IPS-20b (cell line): Measurements from ENCODE around the gene XRCC1.

Source experiments
- H3K27ac ChIP-seq: one replicate; pipeline ENCODE4 v1.5.1; 2013; ENCODE audit warnings: low read length
- H3K27me3 ChIP-seq: 2 replicates; pipeline ENCODE4 v1.6.1; 2013; ENCODE audit warnings: mild to moderate bottlenecking, low read length, inconsistent platforms; ENCODE audit not compliant: insufficient read depth
- H3K36me3 ChIP-seq: 2 replicates; pipeline ENCODE4 v1.6.1; 2013; ENCODE audit warnings: low read depth, mild to moderate bottlenecking, inconsistent platforms, low read length, moderate library complexity; ENCODE audit not compliant: insufficient read depth
- H3K4me1 ChIP-seq: 2 replicates; pipeline ENCODE4 v1.6.1; 2013; ENCODE audit warnings: mild to moderate bottlenecking, control low read depth, inconsistent platforms, low read length, moderate library complexity; ENCODE audit not compliant: insufficient read depth
- H3K4me3 ChIP-seq: 2 replicates; pipeline ENCODE4 v1.5.1; 2013; ENCODE audit warnings: mild to moderate bottlenecking, low read length, inconsistent platforms
- H3K9ac ChIP-seq: 2 replicates; pipeline ENCODE4 v1.6.1; 2013; ENCODE audit warnings: low read depth, mild to moderate bottlenecking, inconsistent platforms, low read length, moderate library complexity
- H3K9me3 ChIP-seq: 2 replicates; pipeline ENCODE4 v1.6.1; 2013; ENCODE audit warnings: mild to moderate bottlenecking, low read depth, low read length, inconsistent platforms; ENCODE audit not compliant: insufficient read depth

XRCC1 gene

DNA sequence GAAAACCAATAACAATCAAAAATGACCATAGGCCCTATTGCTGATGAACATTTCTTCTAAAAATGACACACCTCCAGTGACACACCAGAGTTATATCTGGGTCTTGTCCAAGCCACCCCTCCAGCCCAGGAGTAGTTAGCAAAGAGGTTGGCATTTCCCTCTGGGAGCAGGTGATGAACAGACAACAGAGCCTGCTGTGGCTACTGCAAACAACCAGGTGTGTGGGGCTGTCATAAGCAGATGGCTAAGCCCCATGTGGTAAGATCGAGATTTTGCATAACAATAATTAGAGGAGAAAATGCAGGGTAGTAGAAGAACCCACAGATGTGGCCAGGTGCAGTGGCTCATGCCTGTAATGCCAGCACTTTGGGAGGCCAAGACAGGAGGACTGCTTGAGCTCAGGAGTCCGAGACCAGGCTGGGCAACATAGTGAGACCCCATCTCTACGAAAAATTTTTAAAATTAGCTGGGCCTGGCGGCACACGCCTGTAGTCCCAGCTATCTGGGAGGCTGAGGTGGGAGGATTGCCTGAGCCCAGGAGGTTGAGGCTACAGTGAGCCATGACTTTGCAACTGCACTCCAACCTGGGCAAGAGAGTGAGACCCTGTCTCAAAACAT is 5.0 kb downstream of the XRCC1 start:
- peak overlapping the region; percentile 21; the same call in 1 of the 2 replicates for H3K4me3 ChIP-seq
- H3K27me3 ChIP-seq, result no peaks in the 10 kb centered on the region
- H3K4me1 ChIP-seq, result peaks cover 9% of the 10 kb centered on the region
- 0 out of 2 replicates have a peak, but pooled peaks cover 11% of the 10 kb centered on the region for H3K36me3 ChIP-seq
- H3K9ac ChIP-seq, result peak overlapping the region; percentile 43; the same call in 1 of the 2 replicates
- no peak overlapping the region for H3K27ac ChIP-seq
- H3K9me3 ChIP-seq, result no peaks in the 10 kb centered on the region

DNA sequence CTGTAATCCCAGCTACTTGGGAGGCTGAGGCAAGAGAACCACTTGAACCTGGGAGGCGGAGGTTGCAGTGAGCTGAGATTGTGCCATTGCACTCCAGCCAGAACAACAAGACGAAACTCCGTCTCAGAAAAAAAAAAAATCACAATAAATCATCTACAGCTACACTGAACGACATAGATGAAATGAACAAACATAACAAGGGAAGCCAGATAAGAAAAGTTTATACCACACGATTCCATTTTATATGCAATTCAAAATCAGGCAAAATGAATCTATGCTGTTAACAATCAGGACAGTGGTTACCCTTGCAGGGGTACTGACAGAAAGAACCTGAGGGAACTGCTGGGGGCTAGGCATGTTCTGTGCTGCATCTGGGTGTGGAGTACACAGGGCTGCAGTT is 5.7 kb downstream of the XRCC1 start:
- Histone ChIP-seq H3K4me1 (peaks cover 7% of the 10 kb centered on the region), H3K27me3 (no peaks in the 10 kb centered on the region), H3K4me3 (no peak overlapping the region; the same call in 1 of the 2 replicates), H3K9me3 (no peaks in the 10 kb centered on the region), H3K9ac (peak overlapping the region; percentile 43; the same call in 1 of the 2 replicates), H3K27ac (no peak overlapping the region), H3K36me3 (0 out of 2 replicates have a peak, but pooled peaks cover 11% of the 10 kb centered on the region)

DNA sequence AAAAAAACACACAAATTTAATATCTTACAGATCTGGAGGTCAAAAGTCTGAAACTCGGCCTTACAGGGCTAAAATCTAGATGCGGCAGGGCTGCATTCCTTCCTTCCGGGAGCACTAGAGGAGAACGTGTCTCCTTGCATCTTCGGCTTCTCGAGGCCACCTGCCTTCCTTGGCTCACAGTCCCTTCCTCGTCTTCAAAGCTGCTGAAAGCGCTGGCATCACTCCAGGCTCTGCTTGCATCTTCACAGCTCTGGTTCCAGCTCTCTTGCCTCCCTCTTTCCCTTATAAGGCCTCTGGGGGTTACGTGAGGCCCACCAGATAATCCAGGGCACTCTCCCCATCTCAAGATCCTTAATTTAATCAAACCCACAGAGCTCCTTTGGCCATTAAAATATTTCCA is 10.5 kb downstream of the XRCC1 start:
- Histone ChIP-seq H3K27ac (no peak overlapping the region), H3K4me1 (peaks cover 2% of the 10 kb centered on the region; the same call in 1 of the 2 replicates), H3K27me3 (no peaks in the 10 kb centered on the region), H3K9ac (no peak overlapping the region), H3K4me3 (no peak overlapping the region), H3K36me3 (peaks cover 18% of the 10 kb centered on the region; the same call in 1 of the 2 replicates), H3K9me3 (no peaks in the 10 kb centered on the region)

DNA sequence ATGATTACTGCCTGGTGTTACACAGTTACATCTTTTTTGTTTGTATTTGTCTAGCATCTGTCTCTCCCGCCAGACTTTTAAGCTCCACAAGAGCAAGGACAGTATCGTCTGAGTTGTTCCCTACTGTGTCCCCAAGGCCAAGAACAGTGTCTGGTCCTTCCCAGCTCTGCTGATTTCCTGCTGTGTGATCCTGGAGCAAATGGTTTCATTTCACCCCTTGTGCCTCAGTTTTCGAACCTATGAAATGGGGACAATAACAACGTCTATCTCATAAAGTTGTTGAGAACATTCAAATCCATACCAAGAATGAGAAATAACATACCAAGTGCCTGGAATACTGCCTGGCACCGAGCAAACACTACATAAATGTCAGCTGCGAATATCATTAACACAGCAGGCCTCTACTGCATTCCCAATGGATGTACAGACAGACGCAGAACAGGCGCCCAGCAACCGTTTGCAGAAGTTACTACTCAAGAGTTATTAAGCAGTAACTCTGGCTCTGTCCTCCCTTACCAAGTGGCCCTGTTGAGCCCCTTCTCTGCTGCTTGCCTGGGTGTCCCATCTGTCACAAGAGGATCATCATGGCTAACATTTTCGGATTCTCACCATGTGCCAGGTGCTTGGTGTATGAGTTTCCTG is 11.4 kb downstream of the XRCC1 start:
- Histone ChIP-seq H3K27me3 (no peaks in the 10 kb centered on the region), H3K4me3 (no peak overlapping the region), H3K36me3 (peaks cover 23% of the 10 kb centered on the region; the same call in 1 of the 2 replicates), H3K9ac (no peak overlapping the region), H3K27ac (no peak overlapping the region), H3K9me3 (no peaks in the 10 kb centered on the region), H3K4me1 (no peaks in the 10 kb centered on the region)

DNA sequence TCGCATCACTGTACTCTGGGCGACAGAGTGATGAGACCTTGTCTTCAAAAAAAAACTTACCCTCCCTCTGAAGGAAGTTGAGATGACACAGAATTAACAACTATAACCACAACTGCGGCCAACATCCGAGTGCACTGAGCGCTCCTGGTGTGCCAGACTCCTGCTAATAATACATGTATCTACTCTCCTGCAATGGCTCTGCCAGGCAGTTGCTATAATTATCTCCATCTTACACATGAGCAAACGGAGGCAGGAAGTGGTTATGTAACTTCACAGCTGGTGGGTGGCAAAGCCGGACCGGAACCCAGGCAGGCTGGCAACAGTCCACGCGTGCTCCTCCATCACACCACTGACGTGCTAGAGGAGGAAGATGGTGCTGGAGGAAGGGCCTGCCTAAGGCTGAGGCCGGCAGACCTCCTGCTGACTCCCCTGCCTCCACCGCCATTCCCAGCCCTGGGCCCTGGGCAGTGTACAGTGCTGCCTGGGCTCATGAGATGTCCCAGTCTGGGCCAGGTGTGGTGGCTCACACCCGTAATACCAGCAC is 12.6 kb downstream of the XRCC1 start:
- Histone ChIP-seq H3K4me1 (no peaks in the 10 kb centered on the region), H3K27ac (no peak overlapping the region), H3K36me3 (peaks cover 27% of the 10 kb centered on the region; the same call in 1 of the 2 replicates), H3K27me3 (no peaks in the 10 kb centered on the region), H3K9ac (no peak overlapping the region), H3K4me3 (no peak overlapping the region), H3K9me3 (no peaks in the 10 kb centered on the region)

DNA sequence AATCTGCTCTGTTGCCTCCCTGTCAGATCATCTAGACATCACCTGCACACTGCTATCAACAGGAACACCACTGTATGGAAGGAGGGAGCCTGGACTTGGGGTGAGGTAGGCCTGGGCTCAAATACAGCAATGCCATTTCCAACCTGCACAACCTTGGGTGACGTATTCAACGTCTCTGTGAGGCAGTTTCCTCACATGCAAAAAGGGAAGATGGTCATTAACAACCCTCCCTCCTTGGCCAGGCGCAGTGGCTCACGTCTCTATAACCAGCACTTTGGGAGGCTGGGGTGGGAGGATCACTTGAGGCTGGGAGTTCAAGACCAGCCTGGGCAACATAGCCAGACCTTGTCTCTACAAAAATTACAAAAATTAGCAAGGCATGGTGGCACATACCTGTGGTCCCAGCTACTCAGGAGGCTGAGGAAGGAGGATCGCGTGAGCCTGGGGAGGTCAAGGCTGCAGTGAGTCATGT is 13.1 kb downstream of the XRCC1 start:
- no peaks in the 10 kb centered on the region for H3K27me3 ChIP-seq
- no peak overlapping the region for H3K27ac ChIP-seq
- H3K4me3 ChIP-seq, result no peak overlapping the region
- peaks cover 27% of the 10 kb centered on the region; the same call in 1 of the 2 replicates for H3K36me3 ChIP-seq
- H3K9me3 ChIP-seq, result no peaks in the 10 kb centered on the region
- no peaks in the 10 kb centered on the region for H3K4me1 ChIP-seq
- no peak overlapping the region for H3K9ac ChIP-seq

DNA sequence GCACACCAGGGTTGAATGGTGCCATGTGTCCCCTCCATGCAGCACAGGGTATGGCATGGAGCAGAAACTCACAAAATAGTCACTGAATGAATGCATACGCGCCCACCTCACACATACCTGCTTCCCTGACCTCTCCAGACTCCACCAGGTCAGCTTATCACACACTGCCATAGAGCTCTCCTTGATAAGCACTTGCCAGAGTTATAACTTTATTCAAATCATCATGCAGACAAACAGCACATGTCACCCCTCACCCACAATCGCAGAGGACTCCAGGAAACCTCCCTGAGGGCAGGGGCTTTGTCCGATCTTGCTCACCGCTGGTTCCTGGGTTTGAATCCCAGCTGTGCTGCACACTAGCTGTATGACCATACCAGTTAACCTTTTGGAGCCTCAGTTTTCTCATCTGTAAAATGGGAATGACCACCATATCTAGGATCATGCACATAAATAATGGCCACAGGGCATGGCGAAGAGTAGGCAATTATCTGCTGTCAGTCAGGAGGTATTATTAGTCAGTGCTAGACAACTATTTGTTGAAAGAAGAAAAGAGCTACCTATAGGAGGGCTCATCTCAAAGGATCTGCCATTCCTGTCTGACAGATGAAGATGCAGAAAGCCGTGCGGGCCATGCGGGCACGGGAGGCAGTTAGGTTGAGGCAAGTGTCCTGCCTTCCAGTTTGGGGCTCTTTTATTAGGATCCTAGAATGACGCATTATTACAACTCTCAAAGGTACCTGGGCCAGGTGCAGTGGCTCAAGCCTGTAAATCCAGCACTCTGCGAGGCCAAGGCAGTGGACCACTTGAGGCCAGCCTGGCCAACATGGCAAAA is 14.0 kb downstream of the XRCC1 start:
- no peaks in the 10 kb centered on the region for H3K4me1 ChIP-seq
- no peak overlapping the region for H3K9ac ChIP-seq
- H3K27ac ChIP-seq, result no peak overlapping the region
- no peaks in the 10 kb centered on the region for H3K9me3 ChIP-seq
- no peaks in the 10 kb centered on the region for H3K27me3 ChIP-seq
- peaks cover 27% of the 10 kb centered on the region; the same call in 1 of the 2 replicates for H3K36me3 ChIP-seq
- no peak overlapping the region for H3K4me3 ChIP-seq

DNA sequence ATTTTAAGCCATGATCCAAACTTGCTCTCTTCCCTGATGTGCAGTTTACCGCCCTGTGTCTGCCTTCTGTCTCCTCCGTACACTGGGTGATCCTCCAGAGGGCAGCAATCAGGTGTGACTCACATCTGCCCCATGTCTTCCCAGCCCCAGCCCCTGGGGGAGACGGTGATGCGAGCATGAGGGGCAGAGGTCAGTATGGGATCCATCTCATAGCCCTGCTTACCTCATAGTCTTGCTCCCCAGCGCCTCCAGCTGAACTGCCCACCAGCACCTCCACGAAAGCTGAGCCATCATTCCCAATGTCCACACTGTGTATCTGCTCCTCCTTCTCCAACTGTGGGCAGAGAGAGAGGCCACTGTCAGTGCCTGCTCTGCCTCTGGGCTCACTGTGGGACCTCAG is 14.6 kb downstream of the XRCC1 start:
- Histone ChIP-seq H3K9ac (no peak overlapping the region), H3K36me3 (peaks cover 27% of the 10 kb centered on the region; the same call in 1 of the 2 replicates), H3K4me1 (no peaks in the 10 kb centered on the region), H3K9me3 (no peaks in the 10 kb centered on the region), H3K27ac (no peak overlapping the region), H3K27me3 (no peaks in the 10 kb centered on the region), H3K4me3 (no peak overlapping the region)

DNA sequence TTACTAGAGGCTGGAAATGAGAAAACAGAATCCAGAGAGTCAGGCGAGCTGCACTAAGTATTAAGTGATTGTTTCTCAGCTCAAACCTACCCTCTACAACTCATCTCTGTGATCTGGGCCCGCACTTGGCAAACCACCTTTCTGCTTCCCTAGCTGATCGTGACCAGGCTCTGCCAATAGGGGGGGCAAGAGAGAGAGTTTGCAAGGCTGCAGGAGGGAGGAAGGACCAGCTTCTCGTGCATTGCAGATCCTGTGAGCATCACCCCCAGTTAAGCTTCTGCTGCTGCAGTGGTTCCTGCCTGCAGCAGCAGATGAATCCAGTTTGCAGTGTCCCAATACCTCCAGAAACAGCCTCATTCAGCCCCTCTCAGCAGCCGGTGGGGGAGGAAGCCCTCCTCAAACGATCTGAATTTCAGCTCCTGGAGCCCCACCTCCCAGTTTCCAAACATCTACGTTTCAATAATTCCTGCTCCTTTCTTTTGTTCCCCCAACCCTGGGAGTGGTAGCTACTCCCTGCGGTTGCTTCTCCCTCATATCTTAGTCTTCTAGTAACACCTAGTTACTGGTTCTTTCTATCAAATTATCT is 20.0 kb downstream of the XRCC1 start:
- no peaks in the 10 kb centered on the region for H3K4me1 ChIP-seq
- no peak overlapping the region for H3K27ac ChIP-seq
- no peak overlapping the region for H3K4me3 ChIP-seq
- no peaks in the 10 kb centered on the region for H3K9me3 ChIP-seq
- H3K27me3 ChIP-seq, result no peaks in the 10 kb centered on the region
- peaks cover 52% of the 10 kb centered on the region for H3K36me3 ChIP-seq
- H3K9ac ChIP-seq, result no peak overlapping the region

DNA sequence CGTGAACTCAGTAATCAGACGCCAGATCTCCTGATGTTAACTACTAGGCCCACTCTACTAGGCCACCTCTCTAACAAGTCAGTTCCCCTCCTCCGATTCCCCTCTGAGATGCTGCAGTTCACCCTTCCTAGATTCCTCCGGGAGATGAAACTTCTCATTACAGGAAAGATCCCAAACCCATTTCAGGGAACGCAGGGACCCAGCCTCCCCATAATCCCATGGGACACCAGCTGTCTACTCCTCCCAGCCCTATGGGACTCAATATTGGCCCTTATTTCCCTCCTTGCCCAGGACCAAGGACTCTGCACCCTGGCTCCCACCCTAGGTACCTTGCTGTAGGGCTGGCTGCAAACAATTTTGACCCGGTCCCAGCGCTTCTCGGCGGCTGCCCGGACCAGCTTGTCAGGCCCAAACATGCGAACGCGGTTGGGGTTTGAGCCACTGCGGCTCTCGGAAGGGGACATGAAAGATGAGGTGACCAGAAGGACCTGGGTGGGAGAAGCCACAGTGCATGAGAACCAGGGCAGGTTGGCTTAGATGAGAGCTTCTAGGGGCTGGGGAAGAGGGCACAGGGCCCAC is 20.9 kb downstream of the XRCC1 start:
- Histone ChIP-seq H3K36me3 (peaks cover 53% of the 10 kb centered on the region), H3K27ac (no peak overlapping the region), H3K4me3 (no peak overlapping the region), H3K4me1 (no peaks in the 10 kb centered on the region), H3K9ac (no peak overlapping the region), H3K9me3 (no peaks in the 10 kb centered on the region), H3K27me3 (no peaks in the 10 kb centered on the region)

DNA sequence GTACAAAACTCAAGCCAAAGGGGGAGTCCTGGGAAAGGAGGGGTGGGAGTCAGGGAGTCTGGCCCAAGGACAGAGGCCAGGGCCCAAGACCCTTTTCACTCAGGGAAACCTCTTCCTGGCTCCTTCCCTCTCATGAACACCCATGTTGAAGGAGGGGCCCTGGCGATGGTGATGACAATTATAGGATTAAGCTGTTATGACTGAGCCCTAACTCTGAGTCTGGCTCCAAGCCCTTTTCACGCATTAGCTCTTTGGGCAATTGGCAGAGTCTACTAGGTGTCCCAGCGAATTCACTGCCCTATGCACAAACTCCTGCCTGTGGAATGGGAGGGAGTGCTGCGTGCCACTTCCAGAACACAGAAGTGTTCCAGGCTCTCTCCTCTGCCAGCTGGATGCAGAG is 21.7 kb downstream of the XRCC1 start:
- Histone ChIP-seq H3K4me1 (no peaks in the 10 kb centered on the region), H3K9me3 (no peaks in the 10 kb centered on the region), H3K27ac (no peak overlapping the region), H3K36me3 (peaks cover 56% of the 10 kb centered on the region), H3K27me3 (no peaks in the 10 kb centered on the region), H3K4me3 (no peak overlapping the region), H3K9ac (no peak overlapping the region)
